C1 segment of cervical spinal cord (tissue), 14 donors: ENCODE results near the gene CD55.

Experiments
- DNase-seq, 14 donors: peaks; one replicate each; lab custom pipeline; 2025; lab: John Stamatoyannopoulos, UW

The CD55 gene

DNA sequence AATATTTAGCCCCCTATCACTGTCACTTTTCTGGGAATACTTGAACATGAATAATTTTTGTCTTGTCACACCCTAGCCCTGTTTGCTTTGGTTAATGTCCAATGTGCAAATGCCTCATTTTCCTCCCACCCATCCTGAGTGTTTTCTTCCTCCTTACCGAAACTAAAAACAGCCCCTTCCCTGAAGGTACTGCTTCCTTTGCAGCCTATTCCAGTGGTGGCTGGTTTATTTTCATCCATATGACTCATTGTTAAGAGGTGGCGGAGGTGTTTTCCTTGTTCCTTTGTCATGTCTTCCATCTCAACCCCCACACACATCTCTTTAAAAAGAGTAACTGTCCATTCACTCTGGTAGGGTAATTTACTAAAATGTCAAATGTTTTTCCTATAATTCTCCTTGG, 40.4 kb downstream of the CD55 start:
- DNase-seq: no peak

DNA sequence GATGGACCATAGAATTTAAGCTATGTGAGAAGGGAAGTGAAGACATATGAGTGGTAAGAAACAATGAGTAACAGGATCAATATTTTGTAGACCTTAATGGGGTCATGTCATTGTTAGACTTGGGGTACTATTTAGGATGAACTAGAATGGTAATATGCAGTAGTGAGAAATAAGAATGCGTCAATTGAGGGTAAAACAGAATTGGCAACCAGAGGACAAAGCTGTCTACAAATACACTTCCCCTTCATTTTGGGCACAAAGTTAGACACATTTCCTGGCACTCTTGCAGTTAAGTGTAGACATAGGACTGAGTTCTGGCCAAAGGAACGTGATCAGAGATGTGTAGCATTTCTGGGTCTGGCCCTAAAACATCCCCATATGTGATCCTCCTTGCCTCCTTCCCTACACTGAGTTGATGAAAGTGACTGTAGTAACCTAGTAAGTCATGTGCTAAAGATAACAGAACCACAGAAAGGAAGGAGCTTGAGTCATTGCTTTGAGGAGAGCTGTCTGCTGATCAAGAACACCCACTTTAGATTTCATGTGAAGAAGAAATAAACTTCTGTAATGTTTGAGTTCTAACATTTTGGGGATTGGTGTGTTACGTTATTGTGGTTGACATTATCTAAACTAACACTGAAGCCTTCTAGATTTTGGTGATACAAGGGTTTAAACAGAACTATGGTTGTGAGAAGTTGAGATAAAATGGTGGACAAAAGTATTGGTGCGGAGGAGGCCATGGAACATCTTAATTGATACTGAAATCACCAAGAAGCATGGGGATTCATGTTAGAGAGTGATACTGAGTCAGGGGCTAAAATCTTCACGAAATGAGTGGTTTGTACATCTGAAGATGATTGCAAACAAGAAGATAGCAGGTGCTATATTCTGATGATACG, 41.7 kb downstream of the CD55 start:
- DNase-seq: no peak

GRCh38 chr1:207363871-207364270, 42.4 kb downstream of the CD55 start:
- DNase-seq: no peak

- no peak for DNase-seq
Observed at GRCh38 chr1:207364614-207365013, 43.1 kb downstream of the CD55 start.

DNA sequence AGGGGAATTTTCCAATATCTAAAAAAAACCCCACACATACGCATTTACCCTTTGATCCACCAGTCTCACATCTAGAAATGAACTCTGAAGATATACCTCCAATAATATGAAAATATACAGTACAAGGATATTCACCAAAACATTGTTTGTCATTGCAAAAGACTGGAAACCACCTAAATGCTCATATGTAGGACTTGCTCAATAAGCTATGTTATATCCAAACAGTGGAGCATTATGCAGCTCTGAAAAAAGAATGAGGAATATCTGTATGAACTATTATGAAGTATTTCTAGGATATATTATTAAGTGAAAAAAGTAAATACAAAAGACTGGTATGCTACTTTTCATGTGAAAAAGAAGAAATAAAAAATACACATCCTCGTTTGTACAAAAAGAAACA, 43.6 kb downstream of the CD55 start:
- DNase-seq: no peak

GRCh38 chr1:207366022-207366421, 44.5 kb downstream of the CD55 start:
- DNase-seq: no peak

DNA sequence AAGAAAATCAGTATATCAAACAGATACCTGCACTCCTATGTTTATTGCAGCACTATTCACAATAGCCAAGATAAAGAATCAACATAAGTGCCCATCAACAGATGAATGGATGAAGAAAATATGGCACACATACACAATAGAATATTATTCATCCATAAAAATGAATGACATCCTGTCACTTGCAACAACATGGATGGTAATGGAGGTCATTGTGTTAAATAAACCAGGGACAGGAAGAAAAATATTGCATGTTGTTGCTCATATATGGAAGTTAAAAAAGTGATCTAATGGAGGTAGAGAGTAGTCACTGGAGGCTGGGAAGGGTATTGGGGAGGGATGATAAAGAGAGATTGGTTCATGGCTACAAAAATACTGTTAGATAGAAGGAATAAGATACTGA, 67.2 kb downstream of the CD55 start:
- DNase-seq: no peak

- no peak for DNase-seq
Observed at GRCh38 chr1:207389728-207390464, 68.4 kb downstream of the CD55 start.

DNA sequence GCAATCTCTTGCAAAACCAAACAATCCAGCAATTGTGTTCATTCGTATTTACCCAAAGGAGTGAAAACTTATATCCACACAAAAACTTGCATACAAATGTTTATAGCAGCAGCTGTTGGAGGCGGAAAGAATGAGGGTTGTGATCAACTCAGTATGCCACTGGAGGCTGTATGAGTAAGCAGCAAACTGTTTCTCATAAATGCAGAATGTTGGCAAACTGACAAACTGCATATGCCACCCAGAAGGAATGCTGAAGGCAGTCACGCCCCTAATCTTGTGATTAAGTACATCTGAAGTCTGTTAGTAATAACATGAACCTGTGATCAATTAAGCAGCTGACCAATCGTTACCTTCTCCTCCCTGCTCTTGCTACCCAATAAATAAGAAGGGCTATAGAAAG, 72.1 kb downstream of the CD55 start:
- DNase-seq: no peak

DNA sequence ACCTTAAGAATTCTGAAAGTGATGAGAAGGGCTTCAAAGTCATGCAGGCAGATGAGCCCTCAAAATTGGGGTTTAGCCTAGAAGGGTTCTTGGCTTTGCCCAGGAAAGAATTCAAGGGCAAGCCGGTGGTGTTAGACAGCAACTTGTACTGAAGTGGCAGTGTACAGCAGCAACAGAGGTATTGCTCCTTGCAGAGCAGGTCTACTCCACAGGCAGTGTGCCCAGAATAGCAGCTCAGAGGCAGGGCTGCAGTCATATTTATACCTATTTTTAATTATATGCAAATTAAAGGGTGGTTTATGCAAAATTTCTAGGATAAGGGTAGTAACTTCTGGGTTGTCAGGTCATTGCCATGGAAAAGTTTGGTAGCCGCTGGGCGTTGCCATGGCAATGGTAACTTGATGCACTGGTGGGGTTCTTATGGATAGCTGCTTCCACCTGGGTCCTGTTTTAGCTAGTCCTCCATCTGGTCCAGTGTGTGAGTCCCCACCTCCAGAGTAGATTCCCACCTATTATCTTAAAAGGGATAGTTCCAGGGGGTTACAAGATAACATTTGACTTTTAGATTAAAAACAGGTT, 74.8 kb downstream of the CD55 start:
- no peak for DNase-seq

- DNase-seq: no peak
Observed at GRCh38 chr1:207397525-207397926, 76.0 kb downstream of the CD55 start.

- peak in 1 of 14 donors; percentile 34 for DNase-seq
Observed at GRCh38 chr1:207398986-207399385, 77.5 kb downstream of the CD55 start.

GRCh38 chr1:207401578-207401977, 80.1 kb downstream of the CD55 start:
- no peak for DNase-seq

- DNase-seq: peak in 2 of 14 donors; percentile 1 to 13
Observed at GRCh38 chr1:207402744-207403143, 81.3 kb downstream of the CD55 start.

- DNase-seq: peak in 1 of 14 donors; percentile 2
Observed at GRCh38 chr1:207404849-207405525, 83.5 kb downstream of the CD55 start.

GRCh38 chr1:207405814-207406213, 84.3 kb downstream of the CD55 start:
- DNase-seq: no peak

GRCh38 chr1:207407655-207408260, 86.3 kb downstream of the CD55 start:
- no peak for DNase-seq
